HEK293T (cell line): ENCODE results near the gene ANKRD29.

Experiments
- CTCF ChIA-PET: fragments of 350-600 bp; formaldehyde crosslinking; extraction: SDS; loops from one replicate; lab custom pipeline; 2021; ENCODE audit warnings: antibody characterized with exemption, inconsistent platforms; lab: Yijun Ruan, JAX
- POLR2A ChIA-PET: fragments of 350-600 bp; formaldehyde crosslinking; extraction: SDS; loops from one replicate; lab custom pipeline; 2020; ENCODE audit warnings: antibody characterized with exemption, inconsistent platforms; lab: Yijun Ruan, JAX
- DNase-seq: peaks from one replicate; pipeline ENCODE4 v3.0.0; 2012; ENCODE audit warnings: mixed read lengths; ENCODE audit errors: extremely low spot score
- ARNT ChIP-seq: fragments of 450-650 bp; IDR thresholded peaks from 2 replicates; pipeline ENCODE4 v1.6.1; 2017; ENCODE audit warnings: mild to moderate bottlenecking
- BHLHE40 ChIP-seq: fragments of 450-650 bp; IDR thresholded peaks from 2 replicates; pipeline ENCODE4 v1.6.1; 2016; ENCODE audit warnings: mild to moderate bottlenecking, moderate library complexity, borderline replicate concordance
- CTBP1 ChIP-seq: fragments of 450-650 bp; IDR thresholded peaks from 2 replicates; pipeline ENCODE4 v1.6.1; 2016; ENCODE audit warnings: borderline replicate concordance
- ELF4 ChIP-seq: fragments of 450-650 bp; IDR thresholded peaks from 2 replicates; pipeline ENCODE4 v1.6.1; 2017; ENCODE audit warnings: antibody characterized with exemption
- FOXA1 ChIP-seq: fragments of 450-650 bp; IDR thresholded peaks from 2 replicates; pipeline ENCODE4 v1.6.1; 2016; ENCODE audit warnings: mild to moderate bottlenecking
- FOXK2 ChIP-seq: fragments of 450-650 bp; IDR thresholded peaks from 2 replicates; pipeline ENCODE4 v1.6.1; 2016; ENCODE audit warnings: mild to moderate bottlenecking
- FOXM1 ChIP-seq: fragments of 450-650 bp; IDR thresholded peaks from 2 replicates; pipeline ENCODE4 v1.6.1; 2017; ENCODE audit warnings: mild to moderate bottlenecking, borderline replicate concordance
- HDGF ChIP-seq: fragments of 450-650 bp; IDR thresholded peaks from 2 replicates; pipeline ENCODE4 v1.6.1; 2017; ENCODE audit warnings: antibody characterized with exemption, borderline replicate concordance
- L3MBTL2 ChIP-seq: fragments of 450-650 bp; conservative IDR thresholded peaks from 2 replicates; pipeline ENCODE4 v1.6.1; 2016; ENCODE audit warnings: mild to moderate bottlenecking
- LEF1 ChIP-seq: fragments of 450-650 bp; IDR thresholded peaks from 2 replicates; pipeline ENCODE4 v1.6.1; 2017; ENCODE audit warnings: mild to moderate bottlenecking, borderline replicate concordance
- NFRKB ChIP-seq: fragments of 450-650 bp; IDR thresholded peaks from 2 replicates; pipeline ENCODE4 v1.6.1; 2016; ENCODE audit warnings: mild to moderate bottlenecking, moderate library complexity
- SP1 ChIP-seq: fragments of 450-650 bp; IDR thresholded peaks from 2 replicates; pipeline ENCODE4 v1.6.1; 2017
- SUZ12 ChIP-seq: fragments of 450-650 bp; IDR thresholded peaks from 2 replicates; pipeline ENCODE4 v1.6.1; 2016; ENCODE audit warnings: mild to moderate bottlenecking
- TARDBP ChIP-seq: fragments of 450-650 bp; IDR thresholded peaks from 2 replicates; pipeline ENCODE4 v1.6.1; 2016
- ZNF384 ChIP-seq: fragments of 450-650 bp; IDR thresholded peaks from 2 replicates; pipeline ENCODE4 v1.6.1; 2016
- TF ChIP-seq, protein P1 (sequence below): fragments of 450-650 bp; IDR thresholded peaks from 2 replicates; pipeline ENCODE4 v1.6.1; 2016

ANKRD29 gene

DNA sequence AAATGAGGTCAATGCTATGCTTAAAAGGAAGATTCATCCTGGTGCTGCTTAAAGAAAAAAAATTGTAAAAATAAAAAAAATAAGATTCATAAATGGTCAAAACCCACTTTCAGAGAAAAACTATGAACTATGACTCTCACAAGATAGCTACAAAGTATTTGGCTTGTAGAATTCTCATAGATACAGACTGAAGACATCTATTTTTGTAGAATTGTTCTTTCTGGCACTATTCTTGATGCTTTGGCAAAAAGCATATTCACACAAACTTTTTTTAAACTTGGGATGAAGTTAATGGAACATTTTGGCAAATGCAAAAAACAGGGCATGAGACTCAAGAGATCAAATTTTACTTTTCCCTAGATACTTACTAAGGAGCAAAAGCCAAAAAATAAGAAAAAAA is 12.5 kb upstream of the ANKRD29 start:
- CTCF ChIA-PET: no interaction called here
- no peak for TF ChIP-seq CTBP1
- no peak for TF ChIP-seq FOXM1
- TF ChIP-seq ARNT: no peak
- DNase-seq: no peak
- POLR2A ChIA-PET: no interaction called here

DNA sequence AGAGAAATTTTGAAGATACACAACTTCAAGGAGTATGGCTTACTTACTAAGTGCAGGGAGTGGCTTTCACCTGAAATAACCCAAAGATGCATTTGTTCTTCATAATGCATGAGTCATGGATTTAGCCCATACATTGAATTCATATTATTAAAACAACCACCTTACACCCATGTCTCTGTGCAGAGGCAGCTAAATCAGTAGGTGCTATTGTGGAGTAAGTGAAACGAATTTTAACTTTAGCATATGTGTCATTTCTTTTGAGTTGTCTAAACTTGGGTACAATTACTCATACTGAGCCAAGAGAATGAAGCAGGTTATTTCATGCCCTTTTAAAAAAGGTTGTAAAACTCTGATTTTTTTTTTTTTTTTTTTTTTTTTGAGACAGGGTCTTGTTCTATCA is 11.0 kb upstream of the ANKRD29 start:
- POLR2A ChIA-PET: no interaction called here
- no peak for DNase-seq
- CTCF ChIA-PET: no interaction called here
- TF ChIP-seq ELF4 (no peak), TARDBP (no peak), FOXK2 (no peak), SP1 (no peak), ARNT (no peak), HDGF (no peak), ZNF384 (no peak), L3MBTL2 (no peak), FOXM1 (no peak), SUZ12 (no peak), BHLHE40 (no peak), FOXA1 (no peak), CTBP1 (no peak), LEF1 (no peak), NFRKB (no peak)
- TF ChIP-seq, protein P1, sequence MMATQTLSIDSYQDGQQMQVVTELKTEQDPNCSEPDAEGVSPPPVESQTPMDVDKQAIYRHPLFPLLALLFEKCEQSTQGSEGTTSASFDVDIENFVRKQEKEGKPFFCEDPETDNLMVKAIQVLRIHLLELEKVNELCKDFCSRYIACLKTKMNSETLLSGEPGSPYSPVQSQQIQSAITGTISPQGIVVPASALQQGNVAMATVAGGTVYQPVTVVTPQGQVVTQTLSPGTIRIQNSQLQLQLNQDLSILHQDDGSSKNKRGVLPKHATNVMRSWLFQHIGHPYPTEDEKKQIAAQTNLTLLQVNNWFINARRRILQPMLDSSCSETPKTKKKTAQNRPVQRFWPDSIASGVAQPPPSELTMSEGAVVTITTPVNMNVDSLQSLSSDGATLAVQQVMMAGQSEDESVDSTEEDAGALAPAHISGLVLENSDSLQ: no peak

DNA sequence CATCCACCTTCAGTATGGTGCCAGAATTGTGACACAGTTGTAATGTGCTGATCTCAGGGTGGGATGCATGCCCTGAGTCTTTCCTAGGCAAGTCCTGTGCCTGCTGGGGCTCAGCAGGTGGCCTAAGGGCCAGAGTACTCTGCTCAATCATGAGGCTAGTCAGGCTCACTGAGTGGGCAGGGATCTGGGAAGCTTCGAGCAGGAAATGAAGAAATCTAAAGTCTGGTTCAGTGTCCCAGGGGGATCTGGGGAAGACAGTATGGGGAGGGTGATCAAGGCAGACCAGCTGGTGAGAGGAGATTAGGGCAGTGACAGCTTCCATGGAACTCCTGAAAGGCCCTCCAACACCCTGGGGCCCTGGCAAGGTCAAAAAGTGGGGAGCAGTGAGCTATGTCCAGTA is 8.9 kb upstream of the ANKRD29 start:
- POLR2A ChIA-PET: interaction anchor here (0.9 kb wide), 1 partner anchor 8 kb away, joined by 3 read pairs; no protein-coding TSS in a partner anchor
- CTCF ChIA-PET: interaction anchor here (1.0 kb wide), 1 partner anchor 32 kb away, joined by 3 read pairs; no protein-coding TSS in a partner anchor
- TF ChIP-seq ZNF384 (no peak), BHLHE40 (no peak), FOXK2 (no peak), TARDBP (no peak), LEF1 (no peak)
- TF ChIP-seq, protein P1: no peak
- DNase-seq: no peak

DNA sequence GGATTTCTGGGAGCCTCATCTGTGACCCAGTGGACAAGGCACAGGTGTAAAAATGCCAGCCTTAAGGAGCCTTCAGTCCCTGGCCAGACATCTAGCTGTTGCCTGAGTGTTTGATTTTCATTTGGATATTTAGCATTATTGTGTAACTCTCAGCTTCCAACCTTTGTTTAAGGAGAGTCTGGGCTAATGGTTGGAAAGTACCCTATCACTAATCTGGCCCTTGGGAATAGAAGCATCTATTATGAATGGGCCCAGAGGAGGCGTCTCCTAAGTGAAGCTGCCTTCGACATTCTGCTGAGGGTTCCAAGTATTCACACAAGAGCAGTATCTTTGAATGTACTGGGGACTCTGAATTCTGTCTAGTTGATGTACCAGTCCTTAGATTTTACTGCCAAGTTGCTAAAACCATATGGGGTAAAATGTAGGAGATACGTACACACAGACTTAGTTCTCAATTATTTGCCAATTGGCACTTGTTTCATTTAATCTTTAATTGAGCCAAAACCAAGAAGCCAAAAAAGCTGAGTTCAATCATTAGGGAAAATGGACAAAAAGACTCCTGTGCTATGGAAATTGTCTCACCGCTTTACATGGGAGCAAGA is 7.2 kb upstream of the ANKRD29 start:
- no peak for DNase-seq
- TF ChIP-seq ARNT: no peak
- CTCF ChIA-PET: interaction anchor here (0.6 to 1.2 kb wide), 2 partner anchors 8 to 437 kb away, joined by 3 read pairs; no protein-coding TSS in a partner anchor
- POLR2A ChIA-PET: no interaction called here

DNA sequence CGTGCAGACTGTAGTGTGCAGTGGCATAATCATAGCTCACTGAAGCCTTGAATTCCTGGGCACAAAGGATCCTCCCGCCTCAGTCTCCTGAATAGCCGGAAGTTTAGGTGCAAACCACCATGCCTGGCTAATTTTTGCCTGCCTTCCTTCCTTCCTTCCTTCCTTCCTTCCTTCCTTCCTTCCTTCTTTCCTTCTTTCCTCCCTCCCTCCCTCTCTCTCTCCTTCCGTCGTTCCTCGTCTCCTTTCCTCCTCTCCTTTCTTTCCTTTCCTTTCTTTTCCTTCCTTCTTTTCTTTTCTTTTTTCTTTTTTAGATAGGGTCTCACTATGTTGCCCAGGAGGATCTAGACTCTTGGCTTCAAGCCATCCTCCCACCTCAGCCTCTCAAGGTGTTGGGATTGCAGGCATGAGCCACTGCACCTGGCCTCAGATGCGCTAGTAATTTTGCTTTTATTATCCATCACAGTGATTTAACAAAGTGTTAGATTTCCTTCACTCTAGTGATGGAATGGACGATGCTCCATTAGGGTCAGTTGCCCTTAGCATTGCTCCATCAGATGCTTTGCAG is 6.6 kb upstream of the ANKRD29 start:
- TF ChIP-seq HDGF (no peak), NFRKB (no peak), FOXA1 (no peak), ELF4 (no peak)
- ChIA-PET POLR2A (no interaction called here), CTCF (interaction anchor here (1.2 kb wide), 1 partner anchor 8 kb away, joined by 3 read pairs; no protein-coding TSS in a partner anchor)
- DNase-seq: no peak

DNA sequence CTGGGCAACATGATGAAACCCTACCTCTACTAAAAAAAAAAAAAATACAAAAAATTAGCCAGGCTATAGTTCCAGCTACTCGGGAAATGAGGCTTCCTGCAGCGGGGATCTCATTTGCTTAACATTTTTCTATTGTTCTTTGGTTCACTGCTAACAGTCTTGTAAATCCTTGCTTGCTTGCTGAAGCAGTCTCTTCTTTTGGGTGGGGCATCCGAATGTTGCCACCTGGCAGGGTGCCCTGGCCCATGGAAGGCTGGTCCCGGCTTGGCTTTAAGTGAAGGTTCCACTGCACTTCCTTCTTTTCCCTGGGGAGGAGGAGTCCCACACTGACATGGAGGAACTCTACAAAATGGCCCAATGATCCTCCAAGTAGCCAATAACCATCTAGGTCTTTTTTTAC is 6.0 kb upstream of the ANKRD29 start:
- no peak for DNase-seq
- no peak for TF ChIP-seq SP1
- no peak for TF ChIP-seq FOXM1
- no peak for TF ChIP-seq BHLHE40
- no peak for TF ChIP-seq ELF4
- no peak for TF ChIP-seq LEF1
- ChIA-PET POLR2A (no interaction called here), CTCF (interaction anchor here (1.2 kb wide), 1 partner anchor 9 kb away, joined by 3 read pairs; no protein-coding TSS in a partner anchor)

DNA sequence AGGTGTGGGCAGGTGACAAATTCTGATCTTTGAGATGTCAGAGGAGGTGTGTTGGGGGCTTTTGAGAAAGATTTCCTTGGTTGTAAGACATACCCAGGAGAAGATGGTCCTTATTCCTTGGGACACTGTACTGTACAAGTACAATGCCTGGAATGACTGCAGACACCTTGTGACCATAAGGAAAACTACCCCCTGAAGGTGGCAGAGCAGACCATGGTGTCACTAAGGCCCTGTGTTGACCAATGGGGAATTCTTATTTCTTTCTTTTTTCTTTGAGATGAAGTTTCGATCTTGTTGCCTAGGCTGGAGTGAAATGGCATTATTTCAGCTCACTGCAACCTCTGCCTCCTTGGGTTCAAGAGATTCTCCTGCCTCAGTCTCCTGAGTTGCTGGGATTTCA is 4.4 kb upstream of the ANKRD29 start:
- DNase-seq: no peak
- ChIA-PET CTCF (interaction anchor here (0.6 kb wide), 1 partner anchor 542 kb away, joined by 3 read pairs; no protein-coding TSS in a partner anchor), POLR2A (no interaction called here)
- no peak for TF ChIP-seq CTBP1
- TF ChIP-seq HDGF: no peak
- TF ChIP-seq BHLHE40: no peak
- no peak for TF ChIP-seq SUZ12
- no peak for TF ChIP-seq NFRKB
- no peak for TF ChIP-seq L3MBTL2
- no peak for TF ChIP-seq LEF1

DNA sequence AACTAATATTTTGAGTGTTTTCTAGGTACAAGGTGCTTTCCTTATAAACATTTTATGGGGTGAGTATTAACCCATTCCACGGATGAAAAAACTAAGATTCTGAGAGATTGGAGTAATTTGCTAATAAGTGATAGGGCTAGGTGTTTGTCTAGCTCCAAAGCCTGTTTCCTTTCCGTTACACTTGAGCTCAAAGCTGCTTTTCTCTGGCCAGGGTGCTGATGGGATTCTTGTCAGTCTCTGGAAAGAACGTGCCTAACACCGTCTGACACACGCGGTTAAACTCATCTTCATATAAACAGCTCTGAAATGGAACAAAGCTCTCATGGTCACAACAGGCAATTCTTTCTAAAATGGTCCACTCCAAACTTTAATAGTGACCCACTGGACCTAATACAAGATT is 2.0 kb upstream of the ANKRD29 start:
- CTCF ChIA-PET: no interaction called here

More for the DNA sequence above, 2.0 kb upstream of the ANKRD29 start:
- DNase-seq: no peak
- POLR2A ChIA-PET: interaction anchor here (1.1 kb wide), 1 partner anchor 28 kb away, joined by 3 read pairs; no protein-coding TSS in a partner anchor
- TF ChIP-seq NFRKB (no peak), ARNT (no peak), CTBP1 (no peak), LEF1 (no peak), FOXK2 (no peak), L3MBTL2 (no peak), FOXA1 (no peak), FOXM1 (no peak), SP1 (no peak)
